Activated T-helper 1 cell treated with Interleukin-2 at 50 U/mL for 16 hours (primary cell): Measurements from ENCODE around the gene WSCD2.

Experiments used
- DNase-seq: peaks from one replicate; pipeline ENCODE4 v3.0.0-alpha.2; 2020; ENCODE audit warnings: low read depth

Gene WSCD2

DNA sequence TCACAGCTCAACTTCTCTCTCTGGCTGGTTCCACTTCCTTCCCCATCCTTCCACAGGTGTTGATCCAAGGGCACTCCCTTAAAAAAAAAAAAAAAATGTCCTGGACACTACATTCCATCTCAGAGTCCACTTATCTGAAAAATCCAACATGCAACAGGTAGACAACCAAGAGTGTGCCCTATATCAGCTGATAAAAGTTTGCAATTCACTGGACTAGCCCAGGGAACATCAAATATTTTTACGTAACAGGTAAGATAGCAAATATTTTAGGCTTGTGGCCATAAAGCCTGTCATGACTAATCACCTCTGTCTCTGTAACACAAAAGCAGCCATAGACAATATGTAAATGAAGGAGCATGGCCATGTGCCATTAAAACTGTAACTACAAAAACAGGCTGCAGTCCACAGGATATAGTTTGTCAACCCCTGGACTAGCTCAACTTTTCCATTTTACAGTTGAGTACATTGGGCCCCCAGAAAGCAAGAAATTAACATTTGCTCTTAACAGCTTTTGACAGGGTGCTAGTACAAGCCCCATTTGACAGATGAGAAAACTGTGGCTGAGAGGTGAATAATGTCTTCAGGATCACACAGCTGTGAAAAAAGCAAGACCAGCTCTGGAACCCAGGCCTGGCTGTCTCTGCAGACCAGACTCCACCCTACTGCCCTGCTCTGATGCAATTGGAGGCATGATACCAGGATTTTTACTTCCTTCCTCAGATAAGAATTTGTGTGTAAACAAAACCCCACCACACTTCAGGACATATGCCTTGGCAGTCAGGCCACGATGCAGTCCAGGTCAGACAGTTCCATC is 141.2 kb downstream of the WSCD2 start:
- DNase-seq, result no peak

GRCh38 chr12:108270849-108271143 is 141.7 kb downstream of the WSCD2 start:
- no peak for DNase-seq

GRCh38 chr12:108271951-108272872 is 143.1 kb downstream of the WSCD2 start:
- DNase-seq, result no peak

GRCh38 chr12:108273217-108273616 is 144.1 kb downstream of the WSCD2 start:
- DNase-seq, result no peak

DNA sequence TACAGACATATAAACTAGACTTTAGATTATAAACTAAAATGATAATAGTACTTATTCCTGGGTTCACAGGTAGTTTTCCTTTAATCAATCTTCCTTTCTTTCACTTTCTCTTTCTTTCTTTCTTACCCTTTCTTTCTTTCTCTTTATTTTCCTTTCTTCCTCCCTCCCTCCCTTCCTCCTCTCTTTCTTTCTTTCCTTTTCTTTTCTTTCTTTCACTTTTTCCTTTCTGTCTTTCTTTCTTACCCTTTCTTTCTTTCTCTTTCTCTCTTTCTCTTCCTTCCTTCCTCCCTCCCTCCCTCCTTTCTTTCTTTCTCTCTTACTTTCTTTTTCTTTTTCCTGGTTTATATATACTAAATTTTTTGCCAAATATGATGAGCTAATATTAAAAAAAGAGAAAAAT is 148.5 kb downstream of the WSCD2 start:
- no peak for DNase-seq

GRCh38 chr12:108282160-108282559 is 153.1 kb downstream of the WSCD2 start:
- DNase-seq, result no peak

- no peak for DNase-seq
These were observed 153.6 kb downstream of the WSCD2 start for GRCh38 chr12:108282676-108283075.

DNA sequence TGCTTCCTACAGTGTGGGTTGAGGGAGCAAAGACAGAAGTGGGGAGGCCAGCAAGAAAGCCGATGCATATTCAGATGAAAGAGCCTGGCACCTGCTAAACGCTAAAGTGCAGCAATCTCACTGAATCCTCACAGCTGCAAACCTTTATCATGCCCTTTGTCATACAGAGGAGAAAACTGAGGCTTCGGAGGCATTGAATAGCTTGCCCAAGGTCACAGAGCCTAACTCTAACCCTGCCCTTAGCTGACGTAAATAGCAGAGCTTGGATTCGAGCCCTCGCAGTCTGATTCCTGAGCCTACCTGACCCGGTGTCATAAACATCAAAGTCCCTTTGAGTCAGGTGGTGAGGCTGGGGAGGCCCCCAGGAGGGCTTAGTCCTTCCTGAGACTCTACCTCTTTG is 155.1 kb downstream of the WSCD2 start:
- DNase-seq, result no peak

DNA sequence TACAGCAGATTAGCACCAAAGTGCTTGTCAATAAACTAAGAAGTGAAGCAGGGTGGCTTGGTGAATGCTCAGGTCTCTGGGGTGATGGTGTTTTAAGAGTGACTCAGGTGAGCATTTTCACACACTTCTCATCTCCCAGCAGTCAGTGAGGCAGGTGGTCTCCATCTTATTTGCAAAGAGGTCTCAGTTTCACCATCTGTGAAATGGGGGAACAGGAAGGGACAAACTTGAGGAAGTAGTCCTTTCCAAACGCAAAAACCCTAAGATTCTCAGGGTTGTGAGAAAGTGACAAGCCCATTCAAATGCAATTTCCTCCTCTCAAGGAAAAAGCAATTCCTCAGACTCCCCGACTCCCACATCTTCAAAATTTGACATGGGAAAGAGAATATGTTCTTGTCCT is 155.9 kb downstream of the WSCD2 start:
- DNase-seq, result no peak

GRCh38 chr12:108287227-108287626 is 158.1 kb downstream of the WSCD2 start:
- no peak for DNase-seq

GRCh38 chr12:108289350-108290161 is 160.5 kb downstream of the WSCD2 start:
- no peak for DNase-seq

- no peak for DNase-seq
These were observed 166.6 kb downstream of the WSCD2 start for GRCh38 chr12:108295641-108296040.

DNA sequence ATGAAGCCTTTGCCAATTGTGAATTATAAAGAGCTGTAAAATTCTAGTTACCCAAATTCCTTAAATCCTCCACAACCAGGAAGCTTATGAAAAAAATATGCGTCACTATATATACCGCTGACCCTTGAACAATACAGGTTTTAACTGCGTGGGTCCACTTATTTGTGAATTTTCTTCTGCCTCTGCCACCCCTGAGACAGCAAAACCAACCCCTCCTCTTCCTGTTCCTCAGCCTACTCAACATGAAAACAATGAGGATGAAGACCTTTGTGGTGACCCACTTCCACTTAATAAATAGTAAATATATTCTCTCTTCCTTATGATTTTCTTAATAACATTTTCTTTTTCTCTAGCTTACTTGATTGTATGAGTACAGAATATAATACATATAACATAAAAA is 167.9 kb downstream of the WSCD2 start:
- DNase-seq, result no peak

- DNase-seq, result no peak
These were observed 168.3 kb downstream of the WSCD2 start for GRCh38 chr12:108297424-108297823.

DNA sequence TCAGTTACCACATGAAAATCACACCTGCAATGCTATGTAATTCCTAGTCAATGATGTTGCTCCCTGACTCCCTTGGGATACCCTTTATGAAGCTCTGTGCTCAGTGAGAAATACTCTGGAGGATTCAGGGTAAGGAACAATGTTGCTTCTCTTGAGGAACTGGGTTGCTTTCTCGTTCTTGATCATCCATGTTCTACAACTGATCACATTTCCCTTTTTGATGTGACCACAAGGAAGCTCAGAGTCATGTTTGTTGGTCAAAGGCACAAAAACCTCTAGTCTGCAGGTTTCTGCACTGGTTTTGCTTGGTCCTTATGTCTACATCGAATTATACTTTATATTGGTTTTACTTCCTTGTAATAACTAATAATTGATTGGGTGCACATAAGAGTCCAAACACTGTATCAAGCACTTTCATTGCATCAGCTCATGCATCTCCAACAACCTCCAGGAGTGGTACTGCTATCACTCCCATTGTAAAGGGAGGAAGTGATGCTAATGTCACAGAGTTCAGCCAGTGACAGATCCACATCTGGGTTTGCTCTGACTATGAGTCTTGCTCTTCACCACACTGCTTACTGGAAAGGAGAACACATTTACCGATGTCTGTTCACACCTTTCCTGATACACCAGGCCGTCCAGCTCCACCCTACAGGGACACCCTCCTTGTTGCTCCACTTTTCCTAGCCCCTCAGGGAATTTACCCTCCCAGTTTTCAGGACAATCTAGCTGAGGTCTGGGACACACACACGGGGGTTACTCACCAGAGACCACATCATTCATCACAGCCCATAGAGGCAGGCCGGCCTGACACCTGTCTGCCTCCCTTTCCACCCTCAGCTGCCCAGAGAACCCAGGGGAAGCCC is 169.0 kb downstream of the WSCD2 start:
- DNase-seq, result no peak

GRCh38 chr12:108298761-108299275 is 169.7 kb downstream of the WSCD2 start:
- no peak for DNase-seq

DNA sequence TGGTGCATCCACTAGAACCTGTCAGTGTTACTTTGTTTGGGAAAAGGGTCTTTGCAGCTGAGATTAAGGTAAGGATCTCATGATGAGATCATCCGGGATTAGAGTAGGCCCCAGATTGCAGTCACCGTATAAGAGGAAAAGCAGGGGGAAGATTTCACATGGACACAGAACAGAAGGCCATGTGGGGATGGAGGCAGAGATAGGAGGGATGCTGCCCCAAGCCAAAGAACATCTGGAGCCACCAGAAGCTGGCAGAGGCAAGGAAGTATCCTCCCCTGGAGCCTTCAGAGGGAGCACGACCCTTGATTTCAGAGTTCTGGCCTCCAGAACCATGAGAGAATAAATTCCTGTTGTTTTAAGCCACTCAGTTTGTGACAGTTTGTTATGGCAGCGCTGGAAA is 170.4 kb downstream of the WSCD2 start:
- DNase-seq, result no peak
